Body of pancreas (tissue), 4 donors: ENCODE data around the gene SPOP. TPM values are rescaled to one million over a fixed set of nuclear protein-coding genes. Genes with fewer than 3 reads are reported as not detected.

Source experiments
- ATAC-seq: fragments of 150-250 bp; one replicate; pipeline ENCODE4 v1.9.1; 2016
- DNase-seq, 4 donors: peaks; one replicate each; pipeline ENCODE4 v3.0.0-alpha.2; 2019
- H3K27ac ChIP-seq, 4 donors: fragments of 200-600 bp; sonication (generic); 1 replicate in 3 of 4; 2 replicates in 1 of 4; pipeline versions ENCODE4 v1.5.1 to v1.6.1; 2016 to 2019; ENCODE audit warnings: mild to moderate bottlenecking in 1 of 4, mixed read lengths in 1 of 4, moderate library complexity in 1 of 4
- H3K27me3 ChIP-seq, 2 donors: fragments of 200-600 bp; sonication (generic); one replicate each; pipeline ENCODE4 v1.6.0; 2016; ENCODE audit warnings: mild to moderate bottlenecking in 1 of 2
- H3K36me3 ChIP-seq, 2 donors: fragments of 200-600 bp; sonication (generic); replicated peaks in 1 of 2; 2 replicates each; pipeline ENCODE4 v1.5.1; 2016; ENCODE audit warnings: low read depth in 2 of 2; ENCODE audit not compliant: insufficient read depth in 1 of 2
- H3K4me1 ChIP-seq: fragments of 200-600 bp; sonication (generic); one replicate; pipeline ENCODE4 v1.6.0; 2016
- H3K4me3 ChIP-seq, 2 donors: fragments of 200-600 bp; sonication (generic); 1 replicate in 1 of 2; 2 replicates in 1 of 2; pipeline ENCODE4 v1.5.1; 2016 to 2019
- H3K9me3 ChIP-seq, 3 donors: fragments of 200-600 bp; sonication (generic); 1 replicate in 2 of 3; 2 replicates in 1 of 3; pipeline ENCODE4 v1.5.1; 2016
- CTCF ChIP-seq, 7 experiments: fragments of 450-650 bp in 4 of 7; fragments of 200-600 bp in 3 of 7; sonication (generic) in 3 of 7; IDR thresholded peaks; one replicate each; pipeline ENCODE4 v1.5.1; 2016 to 2019; ENCODE audit warnings: antibody characterized with exemption in 7 of 7
- POLR2A ChIP-seq, 3 donors: fragments of 450-650 bp; IDR thresholded peaks; one replicate each; pipeline ENCODE4 v1.6.1; 2016; ENCODE audit warnings: antibody characterized with exemption in 3 of 3, mild to moderate bottlenecking in 2 of 3
- WGBS, 2 donors: methylation state at CpG; one replicate each; pipeline ENCODE4 v1.1.5; 2017; 5-methylcytosine and 5-hydroxymethylcytosine counted together
- intact Hi-C: fragments of 100-400 bp; cut with DNase I; formaldehyde crosslinking; loops from one replicate; pipeline ENCODE4 v1.15.1; 2023
- total RNA-seq, 2 donors: library from RNA; depleted of rRNA; stranded (reverse); fragments of >200 nt; gene quantifications; one replicate each; pipeline ENCODE4 v1.1.0, GENCODE V29; 2016

The SPOP gene
- total RNA-seq, 2 donors from 2014 or later = 42.3 to 57.4 TPM

GRCh38 chr17:49633250-49633649 is 44.6 kb downstream of the SPOP start:
- no peaks in the 10 kb centered on the region for H3K9me3 ChIP-seq
- intact Hi-C loops = no loop called here
- H3K4me1 ChIP-seq = peaks cover 65% of the 10 kb centered on the region
- H3K4me3 ChIP-seq = no peak overlapping the region
- TF ChIP-seq POLR2A (IDR thresholded peaks at IDR 0.05) (no peak), CTCF (IDR thresholded peaks at IDR 0.05) (no peak)
- H3K36me3 ChIP-seq = no peaks in the 10 kb centered on the region
- H3K27me3 ChIP-seq = no peaks in the 10 kb centered on the region
- no peak overlapping the region for H3K27ac ChIP-seq
- 14 to 35% methylated on average over 2 of the region's 2 CpGs for WGBS, 2 donors
- no peak for ATAC-seq
- DNase-seq = no peak

GRCh38 chr17:49632201-49632600 is 45.7 kb downstream of the SPOP start:
- Histone ChIP-seq H3K36me3 (no peaks in the 10 kb centered on the region), H3K9me3 (no peaks in the 10 kb centered on the region), H3K4me3 (no peak overlapping the region), H3K4me1 (peaks cover 62% of the 10 kb centered on the region), H3K27me3 (no peaks in the 10 kb centered on the region), H3K27ac (no peak overlapping the region)
- TF ChIP-seq CTCF (IDR thresholded peaks at IDR 0.05) (no peak), POLR2A (IDR thresholded peaks at IDR 0.05) (no peak)
- WGBS, 2 donors = 70 to 75% methylated on average over 4 of the region's 4 CpGs
- DNase-seq (no peak), ATAC-seq (no peak)
- intact Hi-C loops = no loop called here

GRCh38 chr17:49631496-49631895 is 46.4 kb downstream of the SPOP start:
- H3K36me3 ChIP-seq = no peaks in the 10 kb centered on the region
- TF ChIP-seq POLR2A (IDR thresholded peaks at IDR 0.05) (no peak), CTCF (IDR thresholded peaks at IDR 0.05) (no peak)
- intact Hi-C loops = no loop called here
- H3K9me3 ChIP-seq = no peaks in the 10 kb centered on the region
- ATAC-seq (no peak), DNase-seq (no peak)
- H3K27me3 ChIP-seq = no peaks in the 10 kb centered on the region
- peaks cover 62% of the 10 kb centered on the region for H3K4me1 ChIP-seq
- WGBS, 2 donors = 95% methylated on average over 1 of the region's 1 CpG
- H3K27ac ChIP-seq = no peak overlapping the region
- no peak overlapping the region for H3K4me3 ChIP-seq

GRCh38 chr17:49630113-49630900 is 47.6 kb downstream of the SPOP start:
- Histone ChIP-seq H3K4me3 (no peak overlapping the region), H3K27me3 (no peaks in the 10 kb centered on the region), H3K36me3 (no peaks in the 10 kb centered on the region), H3K4me1 (peaks cover 60% of the 10 kb centered on the region), H3K9me3 (no peaks in the 10 kb centered on the region), H3K27ac (peak overlapping the region in 1 of 4 donors; percentile 12)
- DNase-seq = no peak
- intact Hi-C loops = no loop called here
- 62 to 70% methylated on average over 6 of the region's 6 CpGs for WGBS, 2 donors
- no peak for TF ChIP-seq POLR2A (IDR thresholded peaks at IDR 0.05)
- no peak for TF ChIP-seq CTCF (IDR thresholded peaks at IDR 0.05)
- ATAC-seq = no peak

GRCh38 chr17:49629447-49629846 is 48.5 kb downstream of the SPOP start:
- Histone ChIP-seq H3K27me3 (no peaks in the 10 kb centered on the region), H3K27ac (peak overlapping the region in 1 of 4 donors; percentile 12), H3K9me3 (no peaks in the 10 kb centered on the region), H3K4me3 (no peak overlapping the region), H3K4me1 (peaks cover 52% of the 10 kb centered on the region), H3K36me3 (no peaks in the 10 kb centered on the region)
- DNase-seq (no peak), ATAC-seq (no peak)
- intact Hi-C loops = no loop called here
- TF ChIP-seq CTCF (IDR thresholded peaks at IDR 0.05) (no peak), POLR2A (IDR thresholded peaks at IDR 0.05) (no peak)
